Activated CD4-positive, alpha-beta T cell treated with anti-CD3 and anti-CD28 coated beads, Interleukin-2, amount 50 U/mL, for 16 hours (primary cell): ENCODE results near the gene ATXN1.

Source experiments
- DNase-seq: peaks from one replicate; pipeline ENCODE4 v3.0.0-alpha.2; 2020

Gene ATXN1

DNA sequence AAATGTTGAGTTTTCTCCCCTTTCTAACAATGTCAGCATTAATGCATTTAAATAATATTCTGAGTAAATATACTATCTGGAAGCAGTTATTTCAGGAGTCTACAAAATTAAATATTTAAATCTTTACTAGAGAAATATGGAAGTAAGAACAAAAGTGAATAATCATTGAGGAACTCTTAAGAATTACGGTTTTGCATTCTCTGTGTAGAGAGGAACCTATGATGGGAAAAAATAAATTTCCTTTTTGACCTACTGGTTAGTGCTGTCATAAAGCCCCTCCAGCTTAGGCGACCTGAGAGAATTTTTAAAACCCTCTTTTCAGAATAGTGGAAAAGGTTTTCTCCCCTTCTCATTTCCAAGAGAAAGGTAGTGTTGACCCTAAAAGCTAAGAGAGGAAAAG is 64.8 kb downstream of the ATXN1 start:
- no peak for DNase-seq

DNA sequence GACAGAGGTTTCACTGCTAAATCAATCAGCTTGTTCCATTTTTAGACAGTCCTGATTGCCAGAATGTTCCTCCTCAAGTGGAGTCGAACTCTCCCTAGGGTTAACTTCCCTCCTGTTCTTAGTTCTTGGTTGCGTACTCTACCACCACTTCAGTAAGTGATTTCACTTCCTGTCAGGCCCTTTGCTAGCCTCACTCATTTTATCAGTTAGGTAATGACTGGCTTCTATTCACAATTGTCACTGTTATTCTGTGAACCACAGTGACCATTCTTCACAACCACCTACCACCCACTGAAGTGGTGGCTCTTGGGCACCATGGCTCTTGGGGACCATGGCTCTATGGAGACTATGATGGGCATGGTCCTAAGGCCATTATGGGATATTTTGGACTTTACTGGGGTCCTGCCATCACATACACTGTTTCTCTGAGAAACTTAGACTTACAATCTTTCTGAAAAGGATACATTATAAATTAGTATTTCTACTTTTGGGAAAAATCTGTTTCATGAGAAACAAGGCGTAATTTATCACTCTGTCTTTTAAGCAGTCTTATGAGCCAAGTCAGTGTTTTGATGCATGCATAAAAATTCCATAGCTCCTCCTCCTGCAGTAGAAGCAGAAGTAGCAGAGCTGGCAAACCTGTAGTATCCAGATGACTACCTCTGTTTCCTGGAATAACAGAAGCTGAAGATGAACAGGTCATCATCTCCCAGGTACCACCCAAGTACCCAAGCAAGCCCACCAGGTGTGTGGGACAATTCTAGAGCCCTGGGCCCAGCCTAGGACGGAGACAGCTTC is 66.3 kb downstream of the ATXN1 start:
- DNase-seq: peak; percentile 88

DNA sequence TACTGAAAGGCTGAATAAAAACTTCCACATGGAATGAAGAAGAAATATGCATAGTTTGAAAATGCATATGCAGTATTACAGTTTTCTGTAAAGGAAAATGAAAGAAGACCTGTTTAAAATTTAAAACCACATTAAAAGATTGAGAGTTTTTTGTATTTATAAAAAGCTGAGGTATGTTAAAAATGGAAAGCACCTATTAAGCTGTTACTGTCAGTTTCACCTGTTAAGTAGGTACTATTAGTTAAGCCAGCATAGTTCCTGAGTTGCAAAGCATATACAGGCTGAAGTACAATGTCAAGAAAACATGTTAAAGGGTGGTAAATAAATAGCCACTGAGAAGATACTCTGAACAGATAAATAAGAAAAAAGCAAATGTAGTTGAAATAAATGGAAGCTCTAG is 69.9 kb downstream of the ATXN1 start:
- no peak for DNase-seq

DNA sequence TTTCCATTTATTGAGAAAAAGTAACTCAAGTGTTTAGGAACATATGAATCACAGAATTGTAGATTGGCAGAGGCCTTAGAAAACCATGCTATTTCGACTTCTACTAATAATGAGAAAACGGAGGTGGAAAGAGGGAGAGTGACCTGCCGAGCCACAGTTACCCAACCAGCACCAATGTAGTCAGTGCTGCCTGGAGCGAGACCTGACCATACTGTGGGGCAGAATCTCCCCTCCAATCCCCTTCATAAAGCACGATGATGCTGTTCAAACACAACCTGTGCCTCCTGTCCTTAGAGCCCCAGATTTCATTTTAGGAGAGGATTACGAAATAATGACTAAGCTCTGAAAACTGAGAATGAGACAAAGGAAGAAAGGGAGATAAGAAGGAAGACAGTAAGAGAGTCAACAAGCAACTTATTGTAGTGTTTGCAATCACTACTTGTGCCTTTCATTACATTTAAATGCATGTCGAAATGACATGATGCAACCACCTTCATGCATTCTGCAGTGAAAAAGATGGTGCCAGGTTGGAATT is 70.6 kb downstream of the ATXN1 start:
- DNase-seq: peak; percentile 91

DNA sequence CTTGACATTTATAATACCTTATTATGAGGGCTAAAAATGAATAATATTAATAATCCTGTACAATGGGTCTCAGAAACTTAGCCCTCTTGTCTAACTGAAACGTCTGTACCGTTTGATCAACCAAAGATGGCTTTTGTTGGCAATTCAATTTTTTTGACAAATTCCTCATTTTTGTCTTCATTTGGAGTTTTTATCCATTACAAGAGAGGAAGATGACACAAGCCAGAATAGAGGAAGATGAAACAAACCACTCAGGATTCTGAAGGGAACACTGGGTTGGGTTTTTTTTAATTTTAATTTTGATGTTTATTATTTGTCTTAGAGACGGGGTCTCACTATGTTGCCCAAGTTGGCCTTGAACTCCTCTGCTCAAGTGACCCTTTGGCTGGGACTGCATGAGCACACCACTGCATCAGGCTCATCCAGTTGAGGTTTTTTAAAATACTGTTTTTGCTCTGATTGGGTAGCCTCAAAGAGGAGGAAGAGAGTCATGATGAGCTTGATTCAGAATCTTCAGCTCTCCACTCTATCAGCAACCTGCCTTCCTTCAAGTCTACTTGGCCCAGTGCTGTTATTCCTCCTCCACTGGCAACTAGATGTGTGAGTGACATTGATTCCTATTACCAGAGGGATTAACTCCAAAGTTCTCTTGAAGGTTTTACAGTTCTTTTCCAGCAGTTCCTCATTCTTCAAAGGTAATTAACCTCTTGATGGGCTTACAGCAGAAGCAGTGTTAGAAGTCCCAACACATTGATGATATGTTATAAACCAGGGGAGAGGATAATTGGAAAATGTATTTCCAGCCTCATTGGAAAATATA is 71.3 kb downstream of the ATXN1 start:
- DNase-seq: peak; percentile 58

DNA sequence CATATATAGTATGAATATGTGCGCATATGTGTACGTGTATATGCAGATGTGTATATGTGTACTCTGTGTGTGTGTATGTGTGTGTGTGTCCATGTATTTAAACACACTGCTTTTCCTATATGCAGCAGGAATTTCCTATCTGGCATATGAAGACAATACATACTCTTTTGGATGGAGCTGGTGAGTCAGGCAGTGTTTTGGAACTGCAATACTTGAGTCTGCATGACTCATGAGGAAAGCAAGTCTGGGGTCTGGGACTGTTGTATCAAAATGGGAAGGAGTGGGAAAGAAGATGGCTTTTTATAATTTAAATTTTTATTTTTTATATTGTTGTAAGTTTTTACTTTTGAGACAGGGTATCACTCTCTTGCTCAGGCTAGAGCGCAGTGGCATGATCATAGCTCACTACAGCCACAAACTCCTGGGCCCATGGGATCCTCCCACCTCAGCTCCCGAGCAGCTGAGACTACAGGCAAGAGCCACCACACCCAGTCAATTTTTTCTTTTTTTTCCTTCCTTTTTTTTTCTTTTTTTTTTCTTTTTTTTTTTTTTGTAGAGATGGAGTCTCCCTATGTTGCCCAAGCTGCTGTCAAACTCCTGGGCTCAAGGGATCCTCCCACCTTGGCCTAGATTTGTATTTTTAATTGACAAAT is 72.2 kb downstream of the ATXN1 start:
- no peak for DNase-seq

DNA sequence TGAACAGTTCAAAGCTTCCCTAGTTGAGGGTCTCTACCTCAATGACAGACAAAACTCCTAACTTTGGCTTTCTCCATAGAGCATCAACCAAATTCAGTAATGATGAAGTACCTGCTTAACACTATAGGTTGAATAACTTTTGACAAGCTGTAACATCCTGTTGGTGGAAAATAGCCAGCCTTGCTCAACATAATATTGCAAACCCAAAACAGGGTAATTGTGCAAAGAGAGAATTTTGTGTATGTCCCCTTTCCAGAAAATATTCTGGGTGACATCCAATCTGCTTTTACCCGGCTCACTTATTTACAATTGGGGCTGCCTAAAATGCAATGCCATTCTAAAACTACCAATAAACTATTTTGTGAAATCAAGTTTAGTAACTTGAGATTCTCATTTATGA is 72.8 kb downstream of the ATXN1 start:
- no peak for DNase-seq

DNA sequence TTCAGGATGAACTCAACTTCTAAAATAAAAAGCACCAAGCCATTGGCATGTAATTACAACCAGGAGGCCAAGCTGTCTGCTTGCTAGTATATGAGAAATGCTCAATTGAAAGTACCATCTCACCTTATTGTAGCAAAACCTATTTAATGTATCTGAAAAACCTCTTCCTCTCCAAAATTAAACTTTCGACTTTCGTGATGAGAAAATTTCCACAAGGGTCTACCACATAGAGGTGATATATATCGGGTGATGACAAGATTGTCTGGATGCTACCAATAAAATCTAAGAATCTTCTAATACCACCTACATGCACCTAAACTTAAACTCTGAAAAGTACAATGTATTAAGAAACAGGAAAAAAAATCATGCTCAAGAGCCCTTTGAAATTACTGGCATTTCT is 74.2 kb downstream of the ATXN1 start:
- DNase-seq: peak; percentile 70

DNA sequence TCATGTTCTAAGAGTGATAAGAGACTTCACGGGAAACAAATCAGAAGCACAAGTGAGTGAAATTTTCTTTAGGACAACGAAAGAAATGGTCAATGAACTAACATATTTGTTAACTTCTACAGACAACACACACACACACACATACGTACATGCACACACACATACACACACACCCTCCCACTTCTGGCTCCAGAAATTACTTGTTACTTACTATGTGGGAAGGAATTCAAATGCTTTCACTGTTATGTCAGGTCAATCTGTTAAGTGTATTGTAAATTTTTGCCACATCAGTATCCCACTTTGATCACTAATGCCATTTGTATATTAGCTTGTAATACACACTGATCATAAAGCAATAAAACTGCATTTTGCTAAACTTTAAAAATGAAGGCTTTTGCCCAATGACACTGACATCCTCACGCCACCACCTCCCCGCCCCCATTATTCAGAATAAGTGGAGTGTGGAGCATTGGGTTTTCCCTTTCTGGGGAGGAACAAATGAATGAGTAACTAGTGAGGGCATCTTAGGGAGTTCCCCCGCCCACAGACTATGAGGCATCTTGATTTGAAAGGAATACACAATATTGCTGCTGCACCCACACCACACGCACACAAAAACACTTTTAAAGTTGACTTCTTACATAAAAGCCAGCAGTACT is 76.2 kb downstream of the ATXN1 start:
- DNase-seq: peak; percentile 89

DNA sequence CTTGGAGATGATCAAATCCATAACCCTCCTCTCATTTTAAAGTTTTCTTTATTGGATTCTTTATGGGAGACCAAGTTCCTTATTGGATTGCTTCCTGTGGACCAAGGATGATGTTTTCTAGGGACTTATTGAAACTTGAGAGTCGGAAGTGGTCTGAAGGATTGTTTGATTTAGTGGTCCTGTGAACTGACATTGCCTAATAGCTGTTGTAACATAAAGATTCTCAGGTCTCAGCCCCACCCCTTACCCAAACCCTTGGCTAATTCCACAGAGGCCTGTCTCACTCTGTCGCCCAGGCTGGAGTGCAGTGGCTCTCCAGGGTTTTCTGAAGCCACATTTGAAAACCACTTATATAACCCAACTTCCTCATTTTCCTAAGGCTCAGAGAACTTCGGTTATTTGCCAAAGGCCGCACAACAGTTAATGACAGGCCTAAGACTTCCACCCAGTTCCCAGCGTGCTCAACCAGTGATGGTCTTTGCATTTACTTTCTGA is 77.0 kb downstream of the ATXN1 start:
- DNase-seq: no peak

DNA sequence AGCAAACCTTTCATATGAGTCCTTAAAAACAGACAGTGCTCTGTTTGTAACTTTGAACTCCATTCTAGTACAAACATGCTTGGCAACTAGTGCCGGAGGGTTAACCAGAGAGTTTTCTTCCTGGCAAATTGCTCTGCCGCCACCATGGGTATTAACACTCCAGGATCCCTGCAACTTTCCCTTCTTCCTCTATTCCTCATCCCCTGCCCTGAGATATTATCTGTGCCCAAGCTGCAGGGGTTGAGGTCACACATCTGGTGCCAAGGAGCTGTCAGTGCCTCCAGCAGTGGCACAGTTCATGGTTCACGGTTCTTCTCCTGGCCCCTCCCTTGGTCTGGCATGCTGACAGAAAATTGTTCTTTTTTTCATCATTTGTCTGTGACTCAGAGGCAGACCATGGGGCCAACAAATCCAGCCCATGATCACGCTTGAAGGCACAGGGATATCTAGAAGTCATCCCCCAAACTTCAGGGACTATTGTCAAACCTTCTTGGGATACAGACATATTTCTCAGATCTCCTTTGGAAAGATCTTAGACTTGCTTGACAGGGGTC is 77.5 kb downstream of the ATXN1 start:
- no peak for DNase-seq

DNA sequence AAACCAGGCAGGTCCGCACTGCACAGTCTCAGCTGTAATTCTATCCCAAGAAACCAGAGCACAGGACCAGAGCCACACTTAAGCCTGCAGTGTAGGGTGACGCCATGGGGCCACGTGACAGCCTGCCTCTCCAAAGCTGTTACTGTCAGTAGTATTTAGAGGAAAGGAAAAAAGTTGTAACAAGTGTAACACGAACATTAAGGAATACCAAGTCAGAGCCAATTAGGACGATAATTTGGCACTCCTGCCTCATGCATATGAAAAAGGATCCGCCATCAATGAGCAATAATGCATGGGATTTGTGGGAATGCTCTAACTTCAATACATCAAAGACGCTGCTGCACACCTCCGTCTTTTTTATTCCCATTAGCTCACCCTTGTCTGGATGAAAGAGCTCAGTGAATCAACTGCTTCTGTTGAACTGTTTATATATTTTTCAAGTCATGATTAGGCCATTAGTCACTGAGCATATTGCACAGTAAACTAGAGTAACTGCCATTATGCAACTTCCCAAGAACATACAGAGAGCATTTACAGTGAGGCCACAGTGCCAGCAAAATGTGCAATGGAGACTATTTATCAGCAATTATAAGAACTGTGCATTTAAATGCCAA is 79.9 kb downstream of the ATXN1 start:
- no peak for DNase-seq

DNA sequence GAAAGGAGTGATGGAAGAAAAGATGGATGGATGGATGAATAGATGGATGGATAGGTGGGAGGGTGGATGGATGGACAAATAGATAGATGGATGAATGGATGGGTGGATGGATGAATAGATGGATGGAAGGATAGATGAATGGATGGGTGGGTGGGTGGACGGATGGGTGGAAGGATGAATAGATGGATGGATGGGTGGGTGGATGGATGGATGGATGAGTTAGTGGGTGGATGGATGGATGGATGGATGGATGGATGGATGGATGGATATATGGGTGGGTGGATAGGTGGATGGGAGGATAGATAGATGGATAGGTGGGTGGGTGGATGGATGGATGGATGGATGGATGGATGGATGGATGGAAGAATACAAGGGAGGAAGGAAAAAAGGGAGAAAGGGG is 82.2 kb downstream of the ATXN1 start:
- no peak for DNase-seq

DNA sequence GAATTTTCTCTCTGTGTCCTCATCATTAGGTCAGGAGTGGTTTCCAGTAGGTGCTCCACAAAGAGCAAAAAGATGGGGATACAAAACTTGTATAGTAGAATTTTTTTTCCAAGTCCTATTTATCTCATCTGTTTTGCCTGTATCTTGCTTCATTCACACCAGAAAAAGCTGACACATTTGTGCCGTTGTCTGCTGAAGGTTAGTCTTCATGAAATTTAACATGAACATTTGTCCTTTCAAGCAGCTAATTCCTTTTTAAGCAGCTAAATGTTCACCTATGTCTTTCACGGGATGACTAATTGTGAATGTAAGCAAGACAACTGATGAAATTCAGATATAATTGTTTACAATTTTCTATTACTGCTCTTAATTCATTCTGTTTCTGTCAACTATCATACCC is 83.8 kb downstream of the ATXN1 start:
- DNase-seq: no peak

DNA sequence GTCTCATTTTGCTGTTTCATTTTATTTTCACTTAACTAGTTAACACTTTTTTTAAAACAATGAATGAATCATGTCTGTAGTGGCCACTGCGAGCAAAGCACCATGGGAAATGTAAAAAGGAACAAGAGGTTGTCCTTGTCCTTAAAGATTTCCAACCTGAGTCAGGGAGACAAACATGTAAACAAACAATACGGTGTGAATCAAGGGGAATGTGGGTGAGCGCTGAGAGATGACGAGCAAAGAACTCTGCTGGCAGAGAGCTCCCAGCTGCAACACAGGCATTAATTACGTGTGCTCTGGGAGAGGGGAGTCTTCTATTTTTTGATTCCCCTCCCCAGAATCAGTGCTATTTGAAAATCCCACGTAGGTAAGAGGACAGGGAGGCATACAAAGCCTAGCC is 84.3 kb downstream of the ATXN1 start:
- no peak for DNase-seq

DNA sequence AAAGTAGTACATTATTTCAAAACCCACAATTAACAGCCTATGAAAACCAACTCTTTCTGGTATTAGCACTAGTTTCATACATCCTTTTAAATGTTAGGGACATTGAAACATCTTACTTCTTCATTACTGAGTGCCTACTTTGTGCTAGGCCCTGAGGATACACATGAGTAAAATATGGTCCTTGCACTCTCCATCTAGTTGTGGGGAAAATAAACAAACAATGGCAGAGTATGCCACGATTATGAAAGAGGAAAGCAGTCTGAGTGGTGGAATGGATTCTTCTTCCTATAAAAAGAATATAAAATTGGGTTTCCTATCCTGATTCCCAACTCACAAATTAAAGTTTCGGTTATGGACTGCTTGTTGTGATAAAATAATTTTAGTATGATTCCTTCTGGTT is 84.9 kb downstream of the ATXN1 start:
- DNase-seq: no peak

DNA sequence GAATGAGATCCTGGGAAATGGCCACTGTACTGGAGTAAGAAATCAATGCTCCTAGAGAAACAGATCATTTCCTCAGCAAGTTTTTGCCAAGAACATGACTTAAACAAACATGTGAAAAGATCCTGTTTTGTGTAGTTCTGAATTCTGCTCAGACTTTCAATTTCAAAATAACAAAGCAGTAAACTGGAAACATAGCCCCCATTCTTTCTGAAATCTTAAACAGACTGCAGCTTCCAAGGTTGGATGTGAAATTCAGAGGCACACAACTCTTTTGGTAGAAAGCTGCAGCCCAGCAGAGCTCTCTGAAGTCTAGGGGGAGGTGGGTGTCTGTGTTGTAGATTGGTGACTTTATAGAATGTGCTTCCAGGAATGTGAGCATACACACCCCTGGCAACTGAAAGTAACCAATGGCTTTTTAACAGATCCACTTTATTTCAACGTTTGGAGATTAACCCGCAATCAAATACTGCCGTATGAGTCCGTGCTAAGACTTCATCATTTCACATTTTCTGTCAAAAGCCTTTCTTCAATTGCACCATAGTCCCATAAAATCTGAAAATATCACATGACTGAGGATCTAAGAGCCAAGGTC is 86.4 kb downstream of the ATXN1 start:
- no peak for DNase-seq

DNA sequence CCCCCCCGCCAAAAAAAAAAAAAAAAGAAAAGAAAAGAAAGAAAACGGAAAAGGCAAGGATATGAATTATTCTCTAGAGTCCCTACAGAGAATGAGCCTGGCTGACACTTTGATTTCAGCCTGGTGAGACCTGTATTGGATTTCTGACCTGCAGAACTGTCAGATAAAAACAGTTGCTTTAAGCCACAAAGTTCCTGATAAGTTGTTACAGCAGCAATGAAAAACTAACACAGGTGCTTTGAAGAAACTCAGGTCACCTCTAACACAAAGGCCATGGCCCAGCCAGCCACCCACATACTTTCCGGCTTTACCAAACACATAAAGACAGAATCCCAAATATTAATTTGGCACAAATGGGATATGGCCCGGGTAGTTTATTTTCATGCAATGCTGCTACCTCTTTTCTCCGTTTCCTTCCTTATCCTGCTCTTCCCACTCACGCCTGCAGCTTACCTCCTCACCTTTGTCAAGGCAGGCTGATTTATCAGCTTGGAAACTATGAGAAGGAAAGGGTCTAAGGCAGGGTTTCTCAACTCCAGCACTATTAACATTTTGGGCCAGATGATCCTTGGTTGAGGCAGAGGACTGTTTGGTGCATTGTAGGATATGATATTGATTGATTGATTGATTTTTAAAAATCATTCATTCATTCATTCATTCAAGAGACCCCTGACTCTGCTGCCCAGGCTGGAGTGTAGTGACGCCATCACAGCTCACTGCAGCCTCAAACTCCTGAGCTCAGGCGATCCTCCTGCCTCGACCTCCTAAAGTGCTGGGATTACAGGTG is 88.1 kb downstream of the ATXN1 start:
- no peak for DNase-seq

DNA sequence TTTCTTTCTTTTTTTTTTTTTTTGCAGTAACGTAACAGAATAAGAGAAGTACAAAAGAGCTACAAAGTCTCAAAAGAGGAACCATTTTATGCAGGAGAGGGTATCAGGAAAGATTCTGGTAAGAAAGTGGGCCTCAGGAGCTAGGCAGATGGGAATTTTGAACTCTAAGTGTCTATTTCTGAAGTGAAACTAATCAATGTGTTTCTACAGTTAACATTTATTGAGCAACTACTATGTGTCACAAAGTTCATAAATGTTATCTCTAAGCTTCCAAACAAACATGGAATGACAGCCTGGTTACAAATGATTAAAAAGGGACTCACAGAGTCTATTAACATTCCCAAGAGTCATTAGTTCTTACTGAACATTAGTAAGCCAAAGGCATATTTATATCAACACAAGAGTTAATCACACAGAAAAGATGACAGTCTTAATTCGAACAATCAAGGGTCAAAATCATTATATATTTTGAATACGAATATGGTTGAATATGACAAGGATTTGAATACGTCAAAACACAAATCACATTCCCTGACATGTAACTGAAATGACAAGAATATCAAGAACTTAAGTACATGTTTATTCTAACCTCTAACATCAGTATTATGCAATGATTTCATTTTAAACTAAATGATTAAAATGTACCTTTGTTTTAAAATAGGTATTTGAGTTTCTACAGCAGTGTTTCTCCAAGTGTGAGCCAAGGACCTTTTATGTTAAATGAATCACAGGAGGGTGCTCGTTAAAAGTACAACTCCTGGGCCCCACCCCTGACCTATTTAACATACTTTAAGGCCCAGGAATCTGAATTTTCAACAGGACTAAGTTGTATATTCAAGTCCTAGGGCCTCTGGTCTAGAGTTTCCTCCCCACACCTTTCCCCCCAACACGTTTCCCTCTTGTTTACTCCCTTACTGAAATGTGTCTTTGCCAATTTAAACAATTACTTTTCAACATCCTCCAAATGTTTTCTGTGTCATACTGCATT is 89.7 kb downstream of the ATXN1 start:
- DNase-seq: no peak
